GM12891 (cell line): ENCODE data around the gene CLK4.

Experiments used
- POLR2A ChIP-seq: IDR thresholded peaks from 2 replicates; pipeline ENCODE4 v1.6.1; 2011; ENCODE audit warnings: low read depth, low read length, control low read depth
- POLR2AphosphoS5 ChIP-seq: IDR thresholded peaks from 2 replicates; pipeline ENCODE4 v1.6.1; 2011; ENCODE audit warnings: low read depth, low read length, control low read depth
- SPI1 ChIP-seq: IDR thresholded peaks from 2 replicates; pipeline ENCODE4 v1.6.1; 2011; ENCODE audit warnings: low read depth, low read length, control low read depth
- TAF1 ChIP-seq: IDR thresholded peaks from 2 replicates; pipeline ENCODE4 v1.6.1; 2011; ENCODE audit warnings: low read depth, low read length, control low read depth

DNA sequence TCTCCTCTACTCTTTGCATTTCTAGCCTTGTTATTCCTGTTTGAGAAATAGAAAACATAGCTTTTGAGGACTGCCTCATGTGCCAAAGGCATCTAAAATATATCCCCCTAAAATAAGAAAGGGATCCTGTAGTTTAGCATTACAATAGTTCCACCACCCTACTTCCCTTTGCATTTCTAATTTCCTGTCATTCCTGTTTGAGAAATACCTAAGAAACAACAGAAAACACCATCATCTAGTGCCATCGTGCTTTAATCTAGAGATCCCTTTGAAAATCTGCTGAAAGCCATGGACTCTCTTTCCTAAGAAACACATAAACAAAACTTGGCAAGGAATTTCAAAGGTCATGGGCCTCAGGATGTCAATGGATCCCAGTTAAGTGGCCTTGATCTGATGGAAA lies 7.5 kb downstream of the CLK4 start:
- TF ChIP-seq POLR2A (no peak), POLR2AphosphoS5 (no peak), SPI1 (no peak), TAF1 (no peak)
